Esophagus (tissue), 2 donors: ENCODE measurements around the gene VTN. TPM values are rescaled to one million over a fixed set of nuclear protein-coding genes. Genes with fewer than 3 reads are reported as not detected.

Source experiments
- H3K27ac ChIP-seq, 2 donors: one replicate each; pipeline ENCODE4 v1.5.1; 2013; ENCODE audit warnings: low read depth in 2 of 2, mild to moderate bottlenecking in 2 of 2, inconsistent platforms in 1 of 2, low read length in 1 of 2, moderate library complexity in 1 of 2
- H3K27me3 ChIP-seq, 2 donors: one replicate each; pipeline ENCODE4 v1.6.1; 2013; ENCODE audit warnings: low read length in 2 of 2, control low read depth in 1 of 2, mild to moderate bottlenecking in 1 of 2; ENCODE audit not compliant: insufficient read depth in 2 of 2, control insufficient read depth in 1 of 2
- H3K36me3 ChIP-seq, 2 donors: one replicate each; pipeline ENCODE4 v1.6.1; 2013; ENCODE audit warnings: low read length in 1 of 2; ENCODE audit not compliant: control insufficient read depth in 2 of 2, insufficient read depth in 2 of 2
- H3K4me1 ChIP-seq, 2 donors: one replicate each; pipeline ENCODE4 v1.6.1; 2013; ENCODE audit warnings: low read length in 1 of 2; ENCODE audit not compliant: control insufficient read depth in 2 of 2, insufficient read depth in 2 of 2
- H3K4me3 ChIP-seq, 2 donors: one replicate each; pipeline ENCODE4 v1.5.1; 2013; ENCODE audit warnings: low read length in 2 of 2, mild to moderate bottlenecking in 2 of 2, low read depth in 1 of 2, moderate library complexity in 1 of 2
- H3K9me3 ChIP-seq, 2 donors: one replicate each; pipeline ENCODE4 v1.6.1; 2013; ENCODE audit warnings: mild to moderate bottlenecking in 2 of 2, low read depth in 1 of 2, low read length in 1 of 2, moderate library complexity in 1 of 2; ENCODE audit not compliant: control insufficient read depth in 2 of 2, insufficient read depth in 1 of 2
- WGBS, 2 donors: extraction: QIAGEN DNeasy Blood & Tissue Kit; methylation state at CpG; one replicate each; pipeline ENCODE4 v1.1.7; 2013; 5-methylcytosine and 5-hydroxymethylcytosine counted together
- polyA plus RNA-seq, 2 donors: library from polyadenylated mRNA; stranded (reverse); fragments of 200-250 nt; gene quantifications; one replicate each; pipeline ENCODE4 v1.2.3, GENCODE V29; 2013
- donor health status: healthy with polysubstance abuse.
- donor health status: Bipolar disorder and iron deficiency.

VTN gene
- polyA plus RNA-seq, 2 donors, result 0.22 to 0.51 TPM

DNA sequence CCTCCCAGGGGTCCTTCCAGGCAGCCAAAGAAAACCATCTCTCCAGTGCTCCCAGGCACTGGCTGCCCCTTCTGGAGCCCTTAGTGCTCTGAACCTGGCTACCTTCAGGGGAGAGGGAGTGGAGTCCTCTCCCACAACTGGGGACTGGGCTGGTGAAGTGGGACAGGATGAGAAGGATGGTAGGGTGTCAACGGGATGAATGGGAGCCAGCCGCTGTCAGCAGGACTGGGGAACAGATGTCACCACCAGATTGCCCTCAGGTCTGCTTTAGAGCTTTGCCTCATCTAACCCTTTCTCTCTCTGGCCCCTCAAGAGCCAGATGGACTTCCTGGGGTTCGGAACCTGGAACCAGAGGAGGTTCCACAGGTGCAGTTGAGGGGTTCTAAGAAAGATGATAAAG lies 4.6 kb downstream of the VTN start:
- Histone ChIP-seq H3K9me3 (no peaks in the 10 kb centered on the region), H3K27ac (no peak overlapping the region), H3K36me3 (peaks cover 9 to 20% of the 10 kb centered on the region in 2 donors), H3K27me3 (no peaks in the 10 kb centered on the region), H3K4me3 (no peak overlapping the region), H3K4me1 (no peaks in the 10 kb centered on the region)
- WGBS, 2 donors, result 84 to 92% methylated on average over 3 of the region's 3 CpGs

DNA sequence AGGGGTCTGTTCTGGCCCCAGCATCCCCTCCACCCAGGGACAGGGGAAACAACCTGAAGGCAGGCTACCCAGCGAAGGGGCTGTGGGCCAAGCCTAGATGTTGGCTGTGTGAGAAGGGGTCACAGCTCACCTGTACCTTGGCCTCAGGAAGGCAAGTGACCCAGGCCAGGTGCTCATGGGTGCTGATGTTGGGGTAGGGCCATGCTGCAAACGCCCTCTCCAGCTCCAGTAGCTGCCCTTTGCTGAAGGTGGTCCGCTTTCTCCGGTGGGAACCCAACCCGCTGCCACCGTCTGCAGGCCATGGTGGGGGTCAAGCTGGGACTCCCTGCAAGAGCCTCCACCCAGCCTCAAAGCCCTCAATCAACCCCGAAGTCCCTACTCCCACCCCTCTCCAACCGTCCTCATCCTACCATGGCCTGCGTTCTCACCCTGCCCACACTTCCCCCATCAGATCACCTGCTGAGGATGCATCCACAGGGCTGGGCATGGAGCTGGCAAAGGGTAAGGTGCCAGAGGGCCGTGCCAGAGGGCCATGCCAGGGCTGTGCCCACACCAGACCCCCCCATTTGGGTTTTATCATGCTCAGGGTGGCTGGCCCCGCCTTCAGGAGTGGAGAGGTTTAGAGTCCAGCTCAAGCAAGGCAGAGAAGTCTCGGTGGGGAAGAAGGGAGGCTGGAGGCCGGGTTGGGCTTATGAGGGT lies 5.3 kb downstream of the VTN start, which contains the start of gene SEBOX:
SEBOX (minus strand) TSS at position 535 of the 699 bp plus-strand sequence; CDS start at position 487, 48 bp downstream.
- 90 to 92% methylated on average over 12 to 13 of the region's 13 CpGs for WGBS, 2 donors
- Histone ChIP-seq H3K27ac (no peak within 1 kb of the TSS), H3K4me3 (no peak within 1 kb of the TSS), H3K27me3 (no peaks in the 10 kb centered on the region), H3K4me1 (no peaks in the 10 kb centered on the region), H3K9me3 (no peaks in the 10 kb centered on the region), H3K36me3 (peaks cover 15 to 24% of the 10 kb centered on the region in 2 donors)

DNA sequence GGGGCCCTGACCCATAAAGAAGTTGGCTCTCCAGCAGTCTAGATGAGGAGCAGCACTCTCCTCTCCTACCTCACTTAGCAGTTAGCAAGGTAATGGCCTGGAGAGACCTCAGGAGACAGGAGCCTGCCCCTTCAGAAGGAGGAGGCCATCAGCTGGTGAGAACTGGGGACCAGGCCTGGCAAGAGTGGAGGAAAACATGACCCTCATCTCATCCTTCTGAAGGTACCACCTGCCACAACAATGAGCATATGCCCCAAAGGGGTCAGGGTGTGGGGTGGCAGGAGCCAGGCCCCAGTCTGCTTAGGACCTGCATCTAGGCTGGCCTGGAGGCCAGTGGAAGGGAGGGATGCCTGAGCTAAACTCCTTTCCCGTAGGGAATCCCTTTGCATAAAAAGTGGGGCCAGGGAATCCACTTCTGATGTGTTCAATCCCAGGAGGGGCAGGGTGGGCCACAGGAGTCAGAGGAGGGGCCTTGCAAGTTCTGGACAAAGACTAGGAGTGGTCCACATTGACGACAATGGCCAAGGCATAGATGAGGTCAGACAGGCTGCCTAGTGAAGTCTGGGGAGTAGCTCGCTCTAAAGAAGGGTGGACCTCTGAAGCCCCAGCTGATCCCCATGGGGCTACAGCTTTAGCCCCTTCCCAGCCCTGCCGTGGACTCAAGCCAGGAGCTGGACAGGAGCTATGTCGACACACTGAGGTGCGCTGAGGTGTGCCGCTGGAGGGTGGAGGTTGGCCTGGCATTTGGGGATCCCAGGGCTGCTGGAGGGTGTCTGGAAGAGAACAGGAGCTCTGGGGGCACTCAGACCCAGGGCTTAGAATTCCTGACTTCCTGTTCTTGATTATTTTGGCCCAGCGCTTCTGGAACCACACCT lies 6.1 kb downstream of the VTN start:
- no peak overlapping the region for H3K4me3 ChIP-seq
- no peak overlapping the region for H3K27ac ChIP-seq
- H3K27me3 ChIP-seq, result no peaks in the 10 kb centered on the region
- no peaks in the 10 kb centered on the region for H3K9me3 ChIP-seq
- no peaks in the 10 kb centered on the region for H3K4me1 ChIP-seq
- peaks cover 15 to 24% of the 10 kb centered on the region in 2 donors for H3K36me3 ChIP-seq
- WGBS, 2 donors, result 87 to 89% methylated on average over 8 of the region's 8 CpGs

DNA sequence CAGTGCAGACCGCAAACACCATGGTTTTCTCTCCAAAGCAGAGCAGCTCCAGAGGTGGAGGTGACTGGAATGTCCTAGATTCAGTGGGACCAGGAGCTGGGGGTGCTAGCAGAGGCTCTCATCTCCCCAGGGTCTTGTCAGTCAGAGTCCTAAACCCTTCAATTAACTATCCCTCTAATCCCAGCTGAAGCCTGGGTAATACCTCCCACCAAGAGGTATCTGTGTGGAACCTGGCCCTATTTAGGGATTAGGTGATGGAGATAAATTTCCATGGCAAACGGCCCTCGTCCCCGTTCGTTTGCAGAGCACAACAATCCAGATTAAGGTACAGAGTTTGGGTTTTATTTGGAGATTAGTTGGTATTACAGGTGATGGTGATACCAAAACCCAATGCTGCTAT lies 6.9 kb downstream of the VTN start:
- Histone ChIP-seq H3K27ac (no peak overlapping the region), H3K27me3 (no peaks in the 10 kb centered on the region), H3K4me1 (no peaks in the 10 kb centered on the region), H3K4me3 (no peak overlapping the region), H3K9me3 (no peaks in the 10 kb centered on the region), H3K36me3 (peaks cover 15 to 24% of the 10 kb centered on the region in 2 donors)
- 82 to 86% methylated on average over 5 of the region's 5 CpGs for WGBS, 2 donors

DNA sequence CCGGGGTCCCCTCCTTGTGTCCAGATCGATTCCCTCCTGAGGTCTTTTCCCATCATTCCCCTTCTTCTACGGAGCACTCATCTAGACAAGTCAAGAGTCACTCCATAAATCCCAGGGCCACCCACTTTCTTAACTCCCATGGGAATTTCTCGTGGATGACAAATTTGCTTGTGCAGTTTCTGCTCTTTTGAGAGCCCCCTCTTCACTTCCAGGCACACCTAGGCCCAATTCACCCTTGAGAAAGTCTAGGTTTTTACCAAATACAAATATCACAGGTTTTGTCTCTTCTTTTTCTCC lies 12.3 kb downstream of the VTN start:
- peak overlapping the region; percentile 62 to 83 for H3K27ac ChIP-seq
- H3K27me3 ChIP-seq, result no peaks in the 10 kb centered on the region
- H3K9me3 ChIP-seq, result no peaks in the 10 kb centered on the region
- WGBS, 2 donors, result 3 to 4% methylated on average over 4 of the region's 4 CpGs
- H3K4me1 ChIP-seq, result peaks cover 0 to 3% of the 10 kb centered on the region in 2 donors
- H3K36me3 ChIP-seq, result peaks cover 18 to 29% of the 10 kb centered on the region in 2 donors
- H3K4me3 ChIP-seq, result peak overlapping the region; percentile 77 to 93

DNA sequence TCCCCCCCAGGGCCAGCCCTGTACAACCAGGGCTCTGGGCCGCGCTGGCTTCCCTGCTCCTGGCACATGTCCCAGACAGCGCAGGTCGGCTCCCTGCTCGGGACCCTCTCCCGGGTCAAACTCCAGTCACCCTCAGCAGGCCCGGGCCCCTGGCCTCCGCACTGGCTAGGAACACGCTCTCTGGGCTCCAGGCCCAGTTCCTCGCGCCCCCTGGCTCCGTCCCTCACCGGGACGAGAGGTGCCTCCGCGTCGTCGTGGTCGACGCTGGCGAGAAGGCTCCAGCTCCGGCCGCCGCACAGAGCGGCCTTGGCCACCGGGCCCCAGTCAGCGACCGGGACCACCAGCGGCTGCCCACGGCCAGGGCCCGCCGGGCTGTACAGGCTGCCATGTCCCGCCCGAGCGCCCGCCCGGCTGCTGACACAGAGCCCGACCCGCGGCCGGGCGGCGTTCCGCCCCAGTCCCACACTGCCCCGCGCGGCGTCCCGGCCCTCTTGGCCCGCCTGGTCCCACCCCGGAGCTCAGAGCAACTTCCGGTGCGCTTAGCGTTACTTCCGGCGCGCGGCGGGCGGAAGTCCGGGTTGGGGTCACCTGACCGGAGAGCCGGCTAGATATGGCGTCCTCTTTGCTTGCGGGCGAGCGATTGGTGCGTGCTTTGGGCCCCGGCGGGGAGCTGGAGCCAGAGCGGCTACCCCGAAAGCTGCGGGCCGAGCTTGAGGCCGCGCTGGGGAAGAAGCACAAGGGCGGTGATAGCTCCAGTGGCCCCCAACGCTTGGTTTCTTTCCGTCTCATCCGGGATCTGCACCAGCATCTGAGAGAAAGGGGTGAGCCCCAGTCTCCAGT lies 12.8 kb downstream of the VTN start, which contains the start of gene POLDIP2:
POLDIP2 (minus strand) TSS at position 467 of the 840 bp plus-strand sequence; CDS start at position 388, 79 bp downstream.
- peak within 1 kb of the TSS; percentile 80 to 86 for H3K27ac ChIP-seq
- no peaks in the 10 kb centered on the region for H3K9me3 ChIP-seq
- peaks cover 0 to 3% of the 10 kb centered on the region in 2 donors for H3K4me1 ChIP-seq
- WGBS, 2 donors, result 0% methylated on average over 78 to 80 of the region's 80 CpGs
- peak within 1 kb of the TSS; percentile 77 to 93 for H3K4me3 ChIP-seq
- H3K27me3 ChIP-seq, result no peaks in the 10 kb centered on the region
- H3K36me3 ChIP-seq, result peaks cover 20 to 25% of the 10 kb centered on the region in 2 donors

DNA sequence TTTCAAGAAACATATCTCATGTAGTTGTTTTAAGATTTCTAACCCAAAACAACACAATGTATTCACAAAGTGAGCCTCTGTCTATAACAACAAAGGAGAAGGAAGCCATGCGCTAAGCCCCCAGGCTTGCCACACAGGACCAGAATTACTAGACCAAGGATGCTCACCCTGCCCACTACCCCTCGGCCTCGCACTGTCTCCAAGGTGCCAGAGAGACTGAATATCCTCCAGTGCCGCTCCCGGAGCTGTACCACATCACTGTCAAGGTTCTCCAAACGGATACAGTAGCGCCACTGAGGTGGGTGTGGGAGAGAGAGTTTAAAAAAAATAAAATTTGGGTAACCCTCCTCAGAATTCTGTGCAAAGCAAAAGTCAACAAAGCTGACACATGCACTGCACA lies 19.8 kb downstream of the VTN start:
- H3K36me3 ChIP-seq, result peaks cover 21 to 48% of the 10 kb centered on the region in 2 donors
- 90 to 93% methylated on average over 7 of the region's 7 CpGs for WGBS, 2 donors

DNA sequence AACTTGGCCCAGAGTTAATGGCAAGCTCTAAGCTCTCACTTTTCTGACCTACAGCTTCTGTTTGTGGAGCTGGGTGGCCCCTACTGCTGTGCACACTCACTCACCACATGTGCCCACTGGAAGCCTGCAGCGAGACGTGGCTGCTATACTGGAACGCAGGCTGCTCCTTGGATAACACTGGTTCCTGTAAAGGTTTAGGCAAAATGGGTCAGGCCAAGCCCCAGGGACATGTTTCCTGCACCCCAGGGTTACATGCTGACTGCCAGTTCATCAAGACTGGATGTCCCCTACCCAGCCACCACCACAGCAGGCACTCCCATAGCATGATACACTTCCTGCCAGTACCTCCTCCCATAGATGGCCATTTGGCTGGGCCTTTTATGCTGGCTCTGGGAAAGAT lies 21.1 kb downstream of the VTN start:
- H3K27ac ChIP-seq, result peak overlapping the region in 1 of 2 donors; percentile 10
- WGBS, 2 donors, result 80 to 93% methylated on average over 3 of the region's 3 CpGs
- peaks cover 25 to 51% of the 10 kb centered on the region in 2 donors for H3K36me3 ChIP-seq
- H3K4me3 ChIP-seq, result no peak overlapping the region
- no peaks in the 10 kb centered on the region for H3K27me3 ChIP-seq
- peaks cover 3 to 4% of the 10 kb centered on the region in 2 donors for H3K4me1 ChIP-seq
- no peaks in the 10 kb centered on the region for H3K9me3 ChIP-seq

More for the DNA sequence above, 19.8 kb downstream of the VTN start:
- H3K9me3 ChIP-seq, result no peaks in the 10 kb centered on the region
- H3K27me3 ChIP-seq, result no peaks in the 10 kb centered on the region
- H3K4me3 ChIP-seq, result no peak overlapping the region
- H3K4me1 ChIP-seq, result peaks cover 3 to 4% of the 10 kb centered on the region in 2 donors
- H3K27ac ChIP-seq, result no peak overlapping the region

DNA sequence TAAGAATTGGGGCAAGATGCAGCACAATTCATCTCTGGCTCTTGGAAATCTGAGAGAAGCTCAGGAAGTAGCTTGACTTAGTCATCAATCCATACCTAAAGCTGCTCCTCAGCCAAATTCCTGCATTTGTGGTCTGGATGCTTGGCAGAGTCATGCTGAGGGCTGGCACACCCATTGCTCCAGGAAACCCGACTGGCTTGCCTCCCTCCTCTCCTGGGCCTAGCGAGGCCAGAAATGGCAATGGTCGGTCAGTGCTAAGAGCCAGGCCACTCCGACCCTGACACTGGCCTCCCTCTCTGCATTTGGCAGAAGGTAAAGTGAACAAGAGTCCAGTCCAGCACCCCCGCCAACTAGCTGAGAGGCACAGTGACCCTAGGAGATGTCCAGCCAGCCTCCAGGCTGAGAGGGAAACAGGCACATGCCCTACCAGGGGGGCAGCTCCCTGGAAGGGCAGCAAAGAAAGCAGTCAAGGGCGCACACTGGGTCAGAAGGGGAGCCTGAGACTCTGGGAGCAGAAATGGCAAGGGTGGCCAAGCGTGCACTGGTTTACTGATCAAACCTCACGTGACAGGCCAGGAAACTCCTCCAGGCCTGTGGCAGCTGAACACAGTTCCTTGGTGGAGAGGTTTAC lies 22.7 kb downstream of the VTN start:
- H3K4me1 ChIP-seq, result peaks cover 3 to 8% of the 10 kb centered on the region in 2 donors
- no peaks in the 10 kb centered on the region for H3K27me3 ChIP-seq
- 63 to 66% methylated on average over 8 of the region's 8 CpGs for WGBS, 2 donors
- H3K27ac ChIP-seq, result peak overlapping the region; percentile 29 to 61
- no peak overlapping the region for H3K4me3 ChIP-seq
- peaks cover 30 to 53% of the 10 kb centered on the region in 2 donors for H3K36me3 ChIP-seq
- H3K9me3 ChIP-seq, result no peaks in the 10 kb centered on the region
